NCI-H2196 treated with DMSO at 0.1 percent for 48 hours (cell line): Measurements from ENCODE around the gene DIAPH2.

Source experiments
- DNase-seq: peaks from one replicate; lab custom pipeline; 2025; ENCODE audit not compliant: unreplicated experiment; lab: John Stamatoyannopoulos, UW

Gene DIAPH2

GRCh38 chrX:97158269-97158668 lies 473.6 kb downstream of the DIAPH2 start:
- no peak for DNase-seq

- no peak for DNase-seq
Observed at GRCh38 chrX:97159916-97160800, 475.5 kb downstream of the DIAPH2 start.

GRCh38 chrX:97167333-97167732 lies 482.7 kb downstream of the DIAPH2 start:
- DNase-seq, result no peak

- DNase-seq, result no peak
Observed at GRCh38 chrX:97168646-97169045, 484.0 kb downstream of the DIAPH2 start.

- no peak for DNase-seq
Observed at GRCh38 chrX:97175147-97175546, 490.5 kb downstream of the DIAPH2 start.

GRCh38 chrX:97189668-97190067 lies 505.0 kb downstream of the DIAPH2 start:
- no peak for DNase-seq

- DNase-seq, result no peak
Observed at GRCh38 chrX:97199501-97199900, 514.9 kb downstream of the DIAPH2 start.

- no peak for DNase-seq
Observed at GRCh38 chrX:97200454-97200853, 515.8 kb downstream of the DIAPH2 start.

- DNase-seq, result no peak
Observed at GRCh38 chrX:97210501-97210900, 525.9 kb downstream of the DIAPH2 start.

GRCh38 chrX:97211070-97211469 lies 526.4 kb downstream of the DIAPH2 start:
- DNase-seq, result no peak

GRCh38 chrX:97215186-97215585 lies 530.5 kb downstream of the DIAPH2 start:
- DNase-seq, result no peak

GRCh38 chrX:97224148-97224547 lies 539.5 kb downstream of the DIAPH2 start:
- DNase-seq, result no peak

GRCh38 chrX:97229318-97229717 lies 544.7 kb downstream of the DIAPH2 start:
- no peak for DNase-seq

GRCh38 chrX:97230948-97231347 lies 546.3 kb downstream of the DIAPH2 start:
- DNase-seq, result no peak

- no peak for DNase-seq
Observed at GRCh38 chrX:97234471-97235081, 549.9 kb downstream of the DIAPH2 start.

- no peak for DNase-seq
Observed at GRCh38 chrX:97238632-97239031, 554.0 kb downstream of the DIAPH2 start.

GRCh38 chrX:97252111-97252510 lies 567.5 kb downstream of the DIAPH2 start:
- no peak for DNase-seq

- DNase-seq, result no peak
Observed at GRCh38 chrX:97260679-97261078, 576.0 kb downstream of the DIAPH2 start.

GRCh38 chrX:97266406-97267121 lies 581.9 kb downstream of the DIAPH2 start:
- no peak for DNase-seq

GRCh38 chrX:97267396-97268181 lies 582.9 kb downstream of the DIAPH2 start:
- DNase-seq, result no peak

GRCh38 chrX:97268182-97268680 lies 583.6 kb downstream of the DIAPH2 start:
- no peak for DNase-seq
